ENCODE results near the gene NAT10.

DNA sequence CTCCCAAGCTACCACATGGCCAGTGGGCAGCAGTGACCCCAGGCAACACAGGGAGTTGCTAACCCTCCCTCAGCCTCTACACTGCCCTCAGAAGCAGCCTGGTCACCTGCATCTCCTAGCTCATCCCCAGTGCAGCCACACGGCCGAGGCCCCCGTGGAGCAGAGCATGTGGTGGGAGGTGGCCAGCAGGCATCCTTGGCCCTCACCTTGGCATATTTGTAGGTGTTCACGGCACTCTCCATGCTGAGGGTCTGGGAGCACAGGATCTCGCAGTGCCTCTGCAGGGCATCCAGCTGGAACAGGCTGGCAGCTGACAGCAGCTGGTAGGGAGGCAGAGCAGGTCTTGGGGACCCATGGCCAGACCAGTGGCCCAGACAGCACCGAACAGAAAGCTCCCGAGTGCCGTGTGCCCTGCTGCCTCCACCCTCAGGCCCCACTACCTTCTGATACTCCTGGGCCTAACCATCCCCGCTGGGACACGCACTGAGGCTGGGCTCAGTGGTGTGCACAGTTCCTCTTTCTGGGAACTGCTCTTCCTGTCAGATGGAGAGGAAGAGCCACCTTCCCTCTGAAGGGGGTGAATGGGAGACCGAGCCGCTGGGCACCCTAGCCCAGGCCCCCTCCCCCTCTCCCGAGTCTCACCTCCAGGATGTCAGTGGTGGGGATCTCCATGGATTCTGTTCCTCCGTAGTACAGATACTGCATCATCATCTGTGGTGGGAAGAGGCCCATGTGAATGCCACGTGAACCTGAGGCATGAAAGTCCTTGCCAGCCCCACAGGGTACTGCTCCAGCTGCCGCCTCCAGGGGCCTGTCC is 48.8 kb downstream of the NAT10 start:
- TF ChIP-seq, protein P1, sequence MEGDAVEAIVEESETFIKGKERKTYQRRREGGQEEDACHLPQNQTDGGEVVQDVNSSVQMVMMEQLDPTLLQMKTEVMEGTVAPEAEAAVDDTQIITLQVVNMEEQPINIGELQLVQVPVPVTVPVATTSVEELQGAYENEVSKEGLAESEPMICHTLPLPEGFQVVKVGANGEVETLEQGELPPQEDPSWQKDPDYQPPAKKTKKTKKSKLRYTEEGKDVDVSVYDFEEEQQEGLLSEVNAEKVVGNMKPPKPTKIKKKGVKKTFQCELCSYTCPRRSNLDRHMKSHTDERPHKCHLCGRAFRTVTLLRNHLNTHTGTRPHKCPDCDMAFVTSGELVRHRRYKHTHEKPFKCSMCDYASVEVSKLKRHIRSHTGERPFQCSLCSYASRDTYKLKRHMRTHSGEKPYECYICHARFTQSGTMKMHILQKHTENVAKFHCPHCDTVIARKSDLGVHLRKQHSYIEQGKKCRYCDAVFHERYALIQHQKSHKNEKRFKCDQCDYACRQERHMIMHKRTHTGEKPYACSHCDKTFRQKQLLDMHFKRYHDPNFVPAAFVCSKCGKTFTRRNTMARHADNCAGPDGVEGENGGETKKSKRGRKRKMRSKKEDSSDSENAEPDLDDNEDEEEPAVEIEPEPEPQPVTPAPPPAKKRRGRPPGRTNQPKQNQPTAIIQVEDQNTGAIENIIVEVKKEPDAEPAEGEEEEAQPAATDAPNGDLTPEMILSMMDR (IDR thresholded peaks at IDR 0.05; ENCODE audit: insufficient read depth, low read depth, low read length), result no peak
- TF ChIP-seq EZH2 (IDR thresholded peaks at IDR 0.05; ENCODE audit: insufficient read depth, low read length), result no peak
